Amniotic epithelial cell (primary cell): ENCODE measurements around the gene ANKRD24.
"Not testable (repeated sequence)": the region's sequence is repeated elsewhere in the genome, so short reads cannot be mapped to it uniquely, and the experiment has no call there.

Experiments used
- DNase-seq: peaks from one replicate; pipeline ENCODE4 v3.0.0-alpha.2; 2010; ENCODE audit warnings: low read depth

Gene ANKRD24

GRCh38 chr19:4173479-4174212 lies 8.8 kb upstream of the ANKRD24 start:
- DNase-seq, result no peak

GRCh38 chr19:4174213-4174894 lies 8.1 kb upstream of the ANKRD24 start:
- DNase-seq, result no peak

- no peak for DNase-seq
Measured at GRCh38 chr19:4174895-4175668, 7.4 kb upstream of the ANKRD24 start.

- DNase-seq, result no peak
Measured at GRCh38 chr19:4175669-4175931, 6.9 kb upstream of the ANKRD24 start.

- DNase-seq, result no peak
Measured at GRCh38 chr19:4177146-4177545, 5.3 kb upstream of the ANKRD24 start.

- DNase-seq, result no peak
Measured at GRCh38 chr19:4178990-4179389, 3.5 kb upstream of the ANKRD24 start.

GRCh38 chr19:4181053-4181508 lies 1.4 kb upstream of the ANKRD24 start:
- no peak for DNase-seq

- DNase-seq, result no peak
Measured at GRCh38 chr19:4183967-4184717, 1.7 kb downstream of the ANKRD24 start.

GRCh38 chr19:4184718-4185352 lies 2.3 kb downstream of the ANKRD24 start:
- no peak for DNase-seq

- DNase-seq, result no peak
Measured at GRCh38 chr19:4185413-4186086, 3.1 kb downstream of the ANKRD24 start.

GRCh38 chr19:4186087-4186993 lies 3.9 kb downstream of the ANKRD24 start:
- peak; percentile 52 for DNase-seq

- DNase-seq, result no peak
Measured at GRCh38 chr19:4187313-4188122, 5.0 kb downstream of the ANKRD24 start.

GRCh38 chr19:4189641-4190040 lies 7.2 kb downstream of the ANKRD24 start:
- no peak for DNase-seq

- DNase-seq, result not testable (repeated sequence)
Measured at GRCh38 chr19:4192537-4192936, 10.0 kb downstream of the ANKRD24 start.

GRCh38 chr19:4194353-4194752 lies 11.9 kb downstream of the ANKRD24 start:
- no peak for DNase-seq

GRCh38 chr19:4196009-4196408 lies 13.5 kb downstream of the ANKRD24 start:
- no peak for DNase-seq

GRCh38 chr19:4196587-4197148 lies 14.2 kb downstream of the ANKRD24 start:
- DNase-seq, result no peak

- no peak for DNase-seq
Measured at GRCh38 chr19:4197228-4197624, 14.7 kb downstream of the ANKRD24 start.
